HG02571 (cell line): ENCODE measurements around the gene ARMH1.
"Not testable (repeated sequence)": the region's sequence is repeated elsewhere in the genome, so short reads cannot be mapped to it uniquely, and the experiment has no call there.

Experiments
- ATAC-seq: cut with Tn5 transposase; IDR thresholded peaks from one replicate; pipeline ENCODE4 v1.9.1; 2021; ENCODE audit warnings: mild to moderate bottlenecking, moderate library complexity; ENCODE audit not compliant: unreplicated experiment

The ARMH1 gene

DNA sequence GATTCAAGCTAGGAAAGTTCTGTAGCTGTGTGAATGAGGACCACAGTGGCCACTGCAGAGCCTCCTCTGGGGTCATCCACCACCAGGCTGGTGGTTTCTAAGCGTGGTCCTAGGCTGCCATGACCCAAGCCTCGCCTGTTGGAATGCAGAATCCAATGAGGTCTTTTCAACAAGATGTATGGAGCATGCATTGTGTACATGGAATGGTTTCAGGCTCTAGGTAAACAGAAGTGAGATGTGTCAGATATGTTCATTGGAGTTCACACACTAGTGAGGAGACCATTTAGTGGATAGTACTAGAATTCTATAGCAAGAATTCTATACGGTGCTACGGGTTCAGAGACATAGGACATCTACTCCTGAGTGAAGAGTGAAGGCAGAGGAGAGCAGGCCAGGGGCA is 45.8 kb downstream of the ARMH1 start:
- no peak for ATAC-seq

- peak; percentile 61 for ATAC-seq
Observed at GRCh38 chr1:44721485-44722361, 47.2 kb downstream of the ARMH1 start.

DNA sequence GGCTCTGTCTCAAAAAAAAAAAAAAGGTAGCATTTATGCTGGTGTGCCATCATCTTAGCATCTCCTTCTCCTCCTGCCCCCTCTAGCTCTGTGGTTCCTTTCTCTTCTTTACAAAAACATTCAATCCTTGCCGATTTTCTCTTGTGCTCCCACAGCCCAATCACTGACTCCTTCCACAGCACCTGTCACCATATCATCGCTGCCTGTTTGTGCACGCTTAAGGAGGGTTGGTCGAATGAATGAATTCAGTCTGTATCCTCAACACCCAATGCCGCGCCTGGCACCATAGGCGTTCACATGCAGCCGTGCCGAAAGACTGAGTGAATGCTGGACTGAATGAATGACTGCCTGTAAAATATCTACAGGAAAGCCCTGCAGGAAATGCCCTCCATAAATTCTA is 48.5 kb downstream of the ARMH1 start:
- no peak for ATAC-seq

- no peak for ATAC-seq
Observed at GRCh38 chr1:44723496-44724295, 49.2 kb downstream of the ARMH1 start.

DNA sequence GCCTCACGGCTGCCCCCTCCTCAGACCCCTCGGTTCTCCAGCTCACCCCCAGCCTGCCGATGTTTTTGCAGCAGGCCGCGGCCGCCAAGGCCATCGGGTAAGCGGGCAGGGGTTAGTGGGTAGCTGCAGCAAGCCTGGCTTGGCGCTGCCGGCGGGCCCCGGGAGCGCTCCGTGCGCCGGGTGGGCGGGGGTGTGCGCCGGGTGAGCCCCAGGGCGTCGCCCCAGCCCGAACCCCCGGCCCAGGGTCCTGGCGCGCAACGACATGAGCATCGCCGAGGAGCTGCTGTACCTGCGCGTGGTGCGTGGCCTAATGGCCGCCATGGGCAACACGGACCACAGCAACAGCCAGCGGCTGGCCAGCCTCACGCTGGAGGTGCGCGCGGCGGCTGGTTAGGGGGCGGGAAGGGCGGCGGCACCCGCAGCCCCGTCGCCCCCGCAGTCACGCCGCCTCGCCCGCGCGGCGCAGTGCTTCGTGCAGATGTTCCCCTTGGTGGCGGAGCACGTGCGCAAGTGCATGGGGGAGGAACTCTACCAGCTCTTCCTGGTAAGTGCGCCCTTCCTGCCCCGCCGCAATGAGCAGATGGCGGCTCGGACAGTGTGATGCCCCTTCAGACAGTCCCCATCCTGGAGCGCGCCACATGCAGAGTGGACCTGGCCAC is 49.9 kb downstream of the ARMH1 start:
- ATAC-seq, result no peak

- no peak for ATAC-seq
Observed at GRCh38 chr1:44724955-44725698, 50.6 kb downstream of the ARMH1 start.

GRCh38 chr1:44730741-44731512 is 56.4 kb downstream of the ARMH1 start, which contains the start of gene RNU5D-1:
Gene RNU5D-1 (minus strand): TSS chr1:44731170.
- ATAC-seq, result peak; percentile 64

GRCh38 chr1:44733365-44733764 is 58.9 kb downstream of the ARMH1 start:
- no peak for ATAC-seq

DNA sequence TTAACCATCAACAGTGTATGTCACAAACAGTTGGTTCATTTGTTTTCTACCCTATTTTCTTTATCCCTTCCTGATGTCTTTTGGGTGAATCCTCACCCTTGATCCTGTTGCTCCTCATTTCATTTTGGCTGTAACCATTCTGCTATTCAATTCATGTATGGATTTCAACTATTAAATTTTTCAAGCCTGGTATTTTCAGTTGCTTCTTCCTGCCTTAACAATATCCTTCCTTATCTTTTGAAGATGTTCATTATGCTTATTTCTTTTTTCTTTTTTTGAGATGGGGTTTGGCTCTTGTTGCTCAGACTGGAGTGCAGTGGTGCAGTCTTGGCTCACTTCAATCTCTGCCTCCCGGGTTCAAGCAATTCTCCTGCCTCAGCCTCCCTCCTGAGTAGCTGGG is 59.3 kb downstream of the ARMH1 start:
- ATAC-seq, result no peak

- no peak for ATAC-seq
Observed at GRCh38 chr1:44735992-44736391, 61.5 kb downstream of the ARMH1 start.

- not testable (repeated sequence) for ATAC-seq
Observed at GRCh38 chr1:44738953-44739306, 64.4 kb downstream of the ARMH1 start.

GRCh38 chr1:44739307-44740178 is 65.0 kb downstream of the ARMH1 start, which contains the start of gene KIF2C:
Gene KIF2C (plus strand): TSS chr1:44739837. CDS start chr1:44739933, 96 bp downstream.
- peak; percentile 95 for ATAC-seq

GRCh38 chr1:44740179-44740617 is 65.7 kb downstream of the ARMH1 start:
- no peak for ATAC-seq

GRCh38 chr1:44743211-44743610 is 68.7 kb downstream of the ARMH1 start:
- no peak for ATAC-seq

GRCh38 chr1:44747878-44748277 is 73.4 kb downstream of the ARMH1 start:
- no peak for ATAC-seq

DNA sequence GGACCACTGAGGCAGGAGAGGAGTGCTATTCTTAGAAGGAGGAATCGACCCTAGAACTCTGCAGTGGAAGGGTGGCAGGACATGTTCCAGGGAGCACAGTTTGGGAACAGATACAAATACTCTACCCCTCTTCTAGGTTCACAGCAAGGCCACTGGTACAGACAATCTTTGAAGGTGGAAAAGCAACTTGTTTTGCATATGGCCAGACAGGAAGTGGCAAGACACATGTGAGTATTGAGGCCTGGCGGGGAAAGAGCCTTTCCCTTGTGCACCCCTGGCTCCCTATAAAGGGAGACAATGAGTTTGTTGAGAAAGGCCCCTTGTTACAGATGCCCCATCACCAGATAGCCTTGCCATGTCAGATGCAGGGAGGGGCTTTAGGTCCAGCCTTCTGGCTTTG is 82.9 kb downstream of the ARMH1 start:
- no peak for ATAC-seq

DNA sequence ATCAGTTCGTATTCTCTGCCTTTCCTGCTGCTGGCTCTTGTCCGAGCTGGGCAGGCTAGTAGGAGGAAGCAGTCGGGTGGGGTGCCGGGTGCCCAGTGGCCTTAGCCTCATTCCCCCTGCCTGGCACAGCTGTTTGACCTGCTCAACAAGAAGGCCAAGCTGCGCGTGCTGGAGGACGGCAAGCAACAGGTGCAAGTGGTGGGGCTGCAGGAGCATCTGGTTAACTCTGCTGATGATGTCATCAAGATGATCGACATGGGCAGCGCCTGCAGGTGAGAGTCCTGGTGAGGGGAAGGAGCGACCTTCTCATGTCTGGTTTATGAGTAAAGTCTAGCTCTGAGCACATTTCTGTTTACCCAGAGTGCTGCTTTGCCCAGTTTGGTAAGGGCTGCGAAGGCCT is 84.6 kb downstream of the ARMH1 start:
- ATAC-seq, result no peak

DNA sequence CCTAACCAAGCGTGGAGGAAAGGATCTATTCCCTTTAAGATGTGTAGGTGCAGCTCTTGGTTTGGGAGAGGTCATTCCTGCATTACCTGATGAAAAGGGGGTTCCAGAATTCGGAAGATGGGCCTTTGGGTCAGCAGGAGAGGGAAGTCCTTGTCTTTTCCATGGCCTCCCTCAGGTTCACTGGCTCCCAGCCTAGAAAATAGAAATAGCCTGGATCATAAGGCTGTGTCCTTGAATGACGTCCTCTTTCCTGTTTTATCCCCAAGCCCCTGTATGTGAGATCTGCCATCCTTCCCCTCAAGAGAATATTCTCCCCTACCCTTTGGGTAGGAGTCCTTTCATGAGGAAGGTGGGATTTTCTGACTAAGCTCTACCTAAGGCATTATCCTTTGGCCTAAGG is 86.4 kb downstream of the ARMH1 start:
- ATAC-seq, result no peak

GRCh38 chr1:44766421-44766820 is 91.9 kb downstream of the ARMH1 start:
- ATAC-seq, result not testable (repeated sequence)
